GM12878 (cell line): ENCODE data around the gene WDR38.

Experiments used
- CTCF ChIP-seq, 3 experiments: IDR thresholded peaks in 2 of 3; conservative IDR thresholded peaks in 1 of 3; 2 replicates each; pipeline ENCODE4 v1.5.1; 2011; ENCODE audit warnings: low read depth in 3 of 3, low read length in 3 of 3, mild to moderate bottlenecking in 3 of 3, control low read depth in 2 of 3, moderate library complexity in 2 of 3, inconsistent platforms in 1 of 3, mixed read lengths in 1 of 3; ENCODE audit not compliant: control insufficient read depth in 2 of 3, insufficient read depth in 1 of 3; ENCODE audit errors: extremely low read depth in 1 of 3
- NFIC ChIP-seq: IDR thresholded peaks from 2 replicates; pipeline ENCODE4 v1.6.1; 2012; ENCODE audit warnings: low read depth, mild to moderate bottlenecking, inconsistent platforms, low read length, moderate library complexity
- POLR2AphosphoS5 ChIP-seq: IDR thresholded peaks from 2 replicates; pipeline ENCODE4 v1.6.1; 2011; ENCODE audit warnings: mild to moderate bottlenecking, low read length, inconsistent platforms
- RAD51 ChIP-seq: fragments of 450-650 bp; IDR thresholded peaks from 2 replicates; pipeline ENCODE4 v1.6.1; 2016; ENCODE audit warnings: moderate library complexity, mild to moderate bottlenecking, inconsistent platforms
- TARDBP ChIP-seq: IDR thresholded peaks from 2 replicates; pipeline ENCODE4 v1.6.1; 2016; ENCODE audit warnings: borderline replicate concordance
- ZZZ3 ChIP-seq: IDR thresholded peaks from 2 replicates; pipeline ENCODE4 v1.6.1; 2011; ENCODE audit warnings: low read depth; ENCODE audit not compliant: control insufficient read depth, insufficient read length

GRCh38 chr9:124889006-124889405 is 35.7 kb downstream of the WDR38 start:
- TF ChIP-seq POLR2AphosphoS5 (no peak), NFIC (no peak), TARDBP (no peak), RAD51 (no peak), CTCF (IDR thresholded peaks at IDR 0.05 in 2 of 3, conservative IDR thresholded peaks at IDR 0.05 in 1 of 3; ENCODE audit: control insufficient read depth in 2 of 3, extremely low read depth in 1 of 3, insufficient read depth in 1 of 3, low read depth in 3 of 3, low read length in 3 of 3) (no peak), ZZZ3 (no peak)
